ENCODE measurements around the gene SHISA6.

Gene SHISA6

GRCh38 chr17:11353601-11354000 is 112.6 kb downstream of the SHISA6 start:
- no peak overlapping the region for H2BK120ac ChIP-seq (ENCODE audit: low read depth, low read length)
- no peak overlapping the region for H4K8ac ChIP-seq (ENCODE audit: low read depth, low read length)
- no peaks in the 10 kb centered on the region for H3K27me3 ChIP-seq (ENCODE audit: insufficient read depth, low read length, poor library complexity)
- H4K5ac ChIP-seq (ENCODE audit: low read length), result no peak overlapping the region
- WGBS (ENCODE audit: extremely low coverage, insufficient coverage, low lambda C conversion rate), result no CpG with 5 or more reads among the region's 5 CpGs
- H3K9ac ChIP-seq (ENCODE audit: low read length), result no peak overlapping the region
- H3K18ac ChIP-seq (ENCODE audit: low read length), result no peak overlapping the region
- no peak overlapping the region for H3K4me3 ChIP-seq (ENCODE audit: low read length)
- no peaks in the 10 kb centered on the region for H3K79me2 ChIP-seq (ENCODE audit: control insufficient read depth, insufficient read depth, low read length)
- no peak overlapping the region for H3K4ac ChIP-seq (ENCODE audit: low read depth, low read length)
- DNase-seq, result no peak
- H3K23ac ChIP-seq (ENCODE audit: low read length), result no peak overlapping the region
- H3K79me1 ChIP-seq (ENCODE audit: low read length), result no peaks in the 10 kb centered on the region
- H3K56ac ChIP-seq (ENCODE audit: low read length), result no peak overlapping the region
- no peak overlapping the region for H3K4me2 ChIP-seq (ENCODE audit: low read length)
- H3K4me1 ChIP-seq (ENCODE audit: control insufficient read depth, low read depth, low read length), result no peaks in the 10 kb centered on the region
- H3K27ac ChIP-seq (ENCODE audit: low read depth, low read length), result no peak overlapping the region
- no peak overlapping the region for H2BK5ac ChIP-seq (ENCODE audit: low read length)
- H3K36me3 ChIP-seq (ENCODE audit: control insufficient read depth, insufficient read depth, low read length), result no peaks in the 10 kb centered on the region
- H2AK5ac ChIP-seq (ENCODE audit: low read length), result no peak overlapping the region
- no peak overlapping the region for H2BK15ac ChIP-seq (replicated peaks; ENCODE audit: low read depth)

GRCh38 chr17:11356371-11356770 is 115.4 kb downstream of the SHISA6 start:
- Histone ChIP-seq H3K4me1 (ENCODE audit: control insufficient read depth, low read depth, low read length) (no peaks in the 10 kb centered on the region), H2BK120ac (ENCODE audit: low read depth, low read length) (no peak overlapping the region), H3K27ac (ENCODE audit: low read depth, low read length) (no peak overlapping the region), H4K5ac (ENCODE audit: low read length) (no peak overlapping the region), H2BK5ac (ENCODE audit: low read length) (no peak overlapping the region), H3K23ac (ENCODE audit: low read length) (no peak overlapping the region), H3K18ac (ENCODE audit: low read length) (no peak overlapping the region), H2AK5ac (ENCODE audit: low read length) (no peak overlapping the region), H3K79me1 (ENCODE audit: low read length) (no peaks in the 10 kb centered on the region), H3K36me3 (ENCODE audit: control insufficient read depth, insufficient read depth, low read length) (no peaks in the 10 kb centered on the region), H4K8ac (ENCODE audit: low read depth, low read length) (no peak overlapping the region), H3K4me2 (ENCODE audit: low read length) (no peak overlapping the region), H2BK15ac (replicated peaks; ENCODE audit: low read depth) (no peak overlapping the region), H3K27me3 (ENCODE audit: insufficient read depth, low read length, poor library complexity) (no peaks in the 10 kb centered on the region), H3K4ac (ENCODE audit: low read depth, low read length) (no peak overlapping the region), H3K4me3 (ENCODE audit: low read length) (no peak overlapping the region), H3K79me2 (ENCODE audit: control insufficient read depth, insufficient read depth, low read length) (no peaks in the 10 kb centered on the region), H3K9ac (ENCODE audit: low read length) (no peak overlapping the region), H3K56ac (ENCODE audit: low read length) (no peak overlapping the region)
- no CpG with 5 or more reads among the region's 2 CpGs for WGBS (ENCODE audit: extremely low coverage, insufficient coverage, low lambda C conversion rate)
- peak; percentile 13 for DNase-seq

GRCh38 chr17:11363565-11364117 is 122.6 kb downstream of the SHISA6 start:
- Histone ChIP-seq H3K4me1 (ENCODE audit: control insufficient read depth, low read depth, low read length) (no peaks in the 10 kb centered on the region), H3K4me3 (ENCODE audit: low read length) (no peak overlapping the region), H3K27me3 (ENCODE audit: insufficient read depth, low read length, poor library complexity) (no peaks in the 10 kb centered on the region), H3K56ac (ENCODE audit: low read length) (no peak overlapping the region), H4K8ac (ENCODE audit: low read depth, low read length) (no peak overlapping the region), H3K18ac (ENCODE audit: low read length) (no peak overlapping the region), H3K4me2 (ENCODE audit: low read length) (no peak overlapping the region), H3K23ac (ENCODE audit: low read length) (no peak overlapping the region), H3K27ac (ENCODE audit: low read depth, low read length) (no peak overlapping the region), H2AK5ac (ENCODE audit: low read length) (no peak overlapping the region), H4K5ac (ENCODE audit: low read length) (no peak overlapping the region), H3K79me1 (ENCODE audit: low read length) (no peaks in the 10 kb centered on the region), H2BK120ac (ENCODE audit: low read depth, low read length) (no peak overlapping the region), H2BK5ac (ENCODE audit: low read length) (no peak overlapping the region), H3K4ac (ENCODE audit: low read depth, low read length) (no peak overlapping the region), H3K36me3 (ENCODE audit: control insufficient read depth, insufficient read depth, low read length) (no peaks in the 10 kb centered on the region), H3K79me2 (ENCODE audit: control insufficient read depth, insufficient read depth, low read length) (no peaks in the 10 kb centered on the region), H3K9ac (ENCODE audit: low read length) (no peak overlapping the region), H2BK15ac (replicated peaks; ENCODE audit: low read depth) (no peak overlapping the region)
- no CpG with 5 or more reads among the region's 5 CpGs for WGBS (ENCODE audit: extremely low coverage, insufficient coverage, low lambda C conversion rate)
- peak; percentile 45 for DNase-seq

GRCh38 chr17:11366272-11366850 is 125.3 kb downstream of the SHISA6 start:
- H3K4me3 ChIP-seq (ENCODE audit: low read length), result no peak overlapping the region
- no peaks in the 10 kb centered on the region for H3K36me3 ChIP-seq (ENCODE audit: control insufficient read depth, insufficient read depth, low read length)
- no peak overlapping the region for H3K4ac ChIP-seq (ENCODE audit: low read depth, low read length)
- H3K9ac ChIP-seq (ENCODE audit: low read length), result no peak overlapping the region
- H4K8ac ChIP-seq (ENCODE audit: low read depth, low read length), result no peak overlapping the region
- H3K4me2 ChIP-seq (ENCODE audit: low read length), result no peak overlapping the region
- no peaks in the 10 kb centered on the region for H3K79me1 ChIP-seq (ENCODE audit: low read length)
- no peaks in the 10 kb centered on the region for H3K4me1 ChIP-seq (ENCODE audit: control insufficient read depth, low read depth, low read length)
- H2BK15ac ChIP-seq (replicated peaks; ENCODE audit: low read depth), result no peak overlapping the region
- H3K27me3 ChIP-seq (ENCODE audit: insufficient read depth, low read length, poor library complexity), result no peaks in the 10 kb centered on the region
- H2AK5ac ChIP-seq (ENCODE audit: low read length), result no peak overlapping the region
- DNase-seq, result no peak
- H3K79me2 ChIP-seq (ENCODE audit: control insufficient read depth, insufficient read depth, low read length), result no peaks in the 10 kb centered on the region
- H2BK5ac ChIP-seq (ENCODE audit: low read length), result no peak overlapping the region
- H4K5ac ChIP-seq (ENCODE audit: low read length), result no peak overlapping the region
- H3K18ac ChIP-seq (ENCODE audit: low read length), result no peak overlapping the region
- no peak overlapping the region for H3K23ac ChIP-seq (ENCODE audit: low read length)
- no peak overlapping the region for H3K27ac ChIP-seq (ENCODE audit: low read depth, low read length)
- no peak overlapping the region for H2BK120ac ChIP-seq (ENCODE audit: low read depth, low read length)
- WGBS (ENCODE audit: extremely low coverage, insufficient coverage, low lambda C conversion rate), result no CpG with 5 or more reads among the region's 4 CpGs
- no peak overlapping the region for H3K56ac ChIP-seq (ENCODE audit: low read length)

GRCh38 chr17:11369575-11369974 is 128.6 kb downstream of the SHISA6 start:
- H4K8ac ChIP-seq (ENCODE audit: low read depth, low read length), result no peak overlapping the region
- no CpG with 5 or more reads among the region's 6 CpGs for WGBS (ENCODE audit: extremely low coverage, insufficient coverage, low lambda C conversion rate)
- H3K4me2 ChIP-seq (ENCODE audit: low read length), result no peak overlapping the region
- no peak overlapping the region for H3K18ac ChIP-seq (ENCODE audit: low read length)
- no peaks in the 10 kb centered on the region for H3K27me3 ChIP-seq (ENCODE audit: insufficient read depth, low read length, poor library complexity)
- H2BK15ac ChIP-seq (replicated peaks; ENCODE audit: low read depth), result no peak overlapping the region
- H2AK5ac ChIP-seq (ENCODE audit: low read length), result no peak overlapping the region
- no peaks in the 10 kb centered on the region for H3K4me1 ChIP-seq (ENCODE audit: control insufficient read depth, low read depth, low read length)
- no peak overlapping the region for H4K5ac ChIP-seq (ENCODE audit: low read length)
- no peak overlapping the region for H3K23ac ChIP-seq (ENCODE audit: low read length)
- H3K27ac ChIP-seq (ENCODE audit: low read depth, low read length), result no peak overlapping the region
- no peaks in the 10 kb centered on the region for H3K36me3 ChIP-seq (ENCODE audit: control insufficient read depth, insufficient read depth, low read length)
- no peak overlapping the region for H3K56ac ChIP-seq (ENCODE audit: low read length)
- no peak overlapping the region for H3K4me3 ChIP-seq (ENCODE audit: low read length)
- H3K79me1 ChIP-seq (ENCODE audit: low read length), result no peaks in the 10 kb centered on the region
- no peak overlapping the region for H3K4ac ChIP-seq (ENCODE audit: low read depth, low read length)
- H3K9ac ChIP-seq (ENCODE audit: low read length), result no peak overlapping the region
- no peak overlapping the region for H2BK120ac ChIP-seq (ENCODE audit: low read depth, low read length)
- no peaks in the 10 kb centered on the region for H3K79me2 ChIP-seq (ENCODE audit: control insufficient read depth, insufficient read depth, low read length)
- DNase-seq, result no peak
- H2BK5ac ChIP-seq (ENCODE audit: low read length), result no peak overlapping the region

GRCh38 chr17:11372692-11373091 is 131.7 kb downstream of the SHISA6 start:
- Histone ChIP-seq H3K18ac (ENCODE audit: low read length) (no peak overlapping the region), H2BK120ac (ENCODE audit: low read depth, low read length) (no peak overlapping the region), H2BK5ac (ENCODE audit: low read length) (no peak overlapping the region), H3K56ac (ENCODE audit: low read length) (no peak overlapping the region), H3K23ac (ENCODE audit: low read length) (no peak overlapping the region), H3K79me2 (ENCODE audit: control insufficient read depth, insufficient read depth, low read length) (no peaks in the 10 kb centered on the region), H4K5ac (ENCODE audit: low read length) (no peak overlapping the region), H2AK5ac (ENCODE audit: low read length) (no peak overlapping the region), H3K9ac (ENCODE audit: low read length) (no peak overlapping the region), H3K36me3 (ENCODE audit: control insufficient read depth, insufficient read depth, low read length) (no peaks in the 10 kb centered on the region), H3K79me1 (ENCODE audit: low read length) (no peaks in the 10 kb centered on the region), H4K8ac (ENCODE audit: low read depth, low read length) (no peak overlapping the region), H3K4ac (ENCODE audit: low read depth, low read length) (no peak overlapping the region), H3K4me1 (ENCODE audit: control insufficient read depth, low read depth, low read length) (no peaks in the 10 kb centered on the region), H3K4me2 (ENCODE audit: low read length) (no peak overlapping the region), H3K27ac (ENCODE audit: low read depth, low read length) (no peak overlapping the region), H2BK15ac (replicated peaks; ENCODE audit: low read depth) (no peak overlapping the region), H3K4me3 (ENCODE audit: low read length) (no peak overlapping the region), H3K27me3 (ENCODE audit: insufficient read depth, low read length, poor library complexity) (no peaks in the 10 kb centered on the region)
- no CpG with 5 or more reads among the region's 3 CpGs for WGBS (ENCODE audit: extremely low coverage, insufficient coverage, low lambda C conversion rate)
- DNase-seq, result no peak
